Measurements from ENCODE around the gene PHOX2A. TPM values are rescaled to one million over a fixed set of nuclear protein-coding genes. Genes with fewer than 3 reads are reported as not detected.

PHOX2A gene
- total RNA-seq, 4 donors from 2014 or later, result not detected

- TF ChIP-seq CTCF (IDR thresholded peaks at IDR 0.05; ENCODE audit: low read depth), result no peak
Measured at GRCh38 chr11:72228229-72228843, 15.6 kb downstream of the PHOX2A start.

GRCh38 chr11:72227316-72228228, 16.4 kb downstream of the PHOX2A start:
- no peak for TF ChIP-seq CTCF (IDR thresholded peaks at IDR 0.05; ENCODE audit: low read depth)

- no peak for TF ChIP-seq CTCF (IDR thresholded peaks at IDR 0.05; ENCODE audit: low read depth)
Measured at GRCh38 chr11:72226701-72227100, 17.3 kb downstream of the PHOX2A start.

- TF ChIP-seq CTCF (IDR thresholded peaks at IDR 0.05; ENCODE audit: low read depth), result no peak
Measured at GRCh38 chr11:72225411-72225951, 18.5 kb downstream of the PHOX2A start.

- TF ChIP-seq CTCF (IDR thresholded peaks at IDR 0.05; ENCODE audit: low read depth), result no peak
Measured at GRCh38 chr11:72224564-72225410, 19.2 kb downstream of the PHOX2A start, which contains the start of gene INPPL1. Gene INPPL1, plus strand, starts transcription at chr11:72224767. Its CDS starts 218 bp downstream, at chr11:72224985.

GRCh38 chr11:72223615-72224563, 20.1 kb downstream of the PHOX2A start:
- TF ChIP-seq CTCF (IDR thresholded peaks at IDR 0.05; ENCODE audit: low read depth), result no peak
